Measurements from ENCODE around the gene ADGRA3.
"Not testable (repeated sequence)": the region's sequence is repeated elsewhere in the genome, so short reads cannot be mapped to it uniquely, and the experiment has no call there.

ADGRA3 gene

DNA sequence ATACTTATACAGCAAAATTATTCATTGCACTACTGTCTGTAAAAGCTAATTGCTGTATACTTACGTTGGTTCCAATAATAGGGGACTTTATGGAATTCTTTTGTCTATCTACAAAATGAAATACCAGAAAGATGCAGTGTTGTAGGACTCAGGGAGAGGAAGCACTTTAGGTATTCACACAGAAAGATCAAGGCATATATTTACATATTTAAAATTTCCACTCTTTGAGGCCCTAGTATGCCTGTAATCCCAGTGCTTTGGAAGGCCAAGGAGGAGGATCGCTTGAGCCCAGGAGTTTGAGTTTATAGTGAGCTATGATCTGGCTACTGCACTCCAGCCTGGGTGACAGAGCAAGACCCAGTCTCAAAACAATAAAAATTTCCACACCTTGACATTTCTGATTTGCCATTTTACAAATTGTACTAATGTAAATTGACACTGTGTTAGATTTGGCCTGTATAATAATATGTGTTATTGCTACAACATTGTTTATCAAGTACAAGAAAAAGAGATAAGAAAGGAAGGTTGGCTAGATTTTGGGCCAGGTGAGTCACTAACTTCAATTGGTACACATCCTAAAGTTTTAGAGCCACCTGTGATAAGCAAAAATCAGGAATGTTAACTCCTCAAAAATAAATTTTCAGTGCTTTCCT is 35.1 kb downstream of the ADGRA3 start:
- no peak for FAIRE-seq
- no peak for DNase-seq (ENCODE audit: low spot score)

DNA sequence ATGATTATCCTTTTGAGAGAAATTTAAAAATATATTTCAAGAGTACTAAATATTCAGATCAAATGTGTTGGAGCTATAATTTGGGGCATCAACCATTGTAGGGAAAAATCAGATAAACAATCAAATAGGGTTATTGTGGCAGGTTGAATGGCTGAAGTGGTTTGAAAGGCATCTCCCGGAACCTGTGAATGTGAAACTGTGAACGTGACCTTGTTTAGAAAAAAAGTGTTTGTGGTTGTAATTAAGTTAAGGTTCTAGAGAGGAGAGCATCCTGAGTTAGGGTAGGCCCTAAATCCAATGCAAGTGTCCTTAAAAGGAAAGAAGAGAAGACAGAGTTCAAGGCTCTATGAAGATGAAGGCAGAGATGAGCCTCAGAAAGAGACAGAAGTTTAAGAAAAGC is 37.4 kb downstream of the ADGRA3 start:
- FAIRE-seq (no peak), DNase-seq (ENCODE audit: low spot score) (no peak)

DNA sequence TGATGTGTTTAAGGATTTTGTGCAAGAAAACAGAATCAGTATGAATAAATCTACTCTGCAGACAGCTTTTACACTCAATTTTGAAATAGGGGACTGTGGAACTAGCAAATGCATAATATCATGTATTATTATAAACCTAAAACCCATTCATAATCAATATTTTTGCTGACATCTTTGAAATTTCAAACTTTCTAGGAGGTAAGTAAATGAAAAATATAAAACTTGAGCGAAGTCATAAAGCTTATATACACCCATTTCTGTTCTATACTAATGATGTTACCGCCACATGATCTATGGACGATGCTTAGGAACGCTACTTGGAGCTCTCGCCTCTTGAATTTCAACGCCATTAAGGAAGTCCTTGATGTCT is 38.1 kb downstream of the ADGRA3 start:
- FAIRE-seq (no peak), DNase-seq (ENCODE audit: low spot score) (no peak)

DNA sequence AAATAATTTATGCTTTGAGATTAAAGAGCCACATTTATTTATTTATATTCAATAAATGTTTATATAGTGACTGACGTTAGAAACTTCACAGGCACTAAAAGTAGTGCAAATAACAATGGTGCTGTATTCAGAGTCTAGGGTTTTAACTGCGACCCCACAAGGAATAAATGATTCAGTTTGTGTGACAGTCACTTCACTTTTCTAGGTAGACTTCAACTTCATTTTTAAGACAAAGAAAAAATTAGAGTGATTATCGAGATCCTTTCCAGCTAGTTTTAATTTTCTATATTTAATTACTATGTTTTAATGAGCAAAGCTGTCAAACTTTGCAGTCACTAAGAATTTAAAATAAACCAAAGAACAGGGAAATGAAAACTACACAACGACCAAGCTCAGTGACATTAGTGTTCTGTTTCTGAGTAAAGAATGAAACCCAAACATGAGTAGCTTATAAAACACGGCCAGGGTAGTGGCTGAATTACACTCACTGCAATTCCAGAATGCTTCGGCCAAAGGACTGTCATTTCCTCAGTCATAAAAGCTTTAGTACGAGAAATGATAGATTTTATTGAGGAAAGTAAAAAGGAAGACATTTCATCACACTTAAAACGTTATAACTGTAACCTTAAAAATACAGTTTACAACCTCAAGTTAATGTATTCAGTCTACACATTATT is 38.6 kb downstream of the ADGRA3 start:
- FAIRE-seq (no peak), DNase-seq (ENCODE audit: low spot score) (no peak)

DNA sequence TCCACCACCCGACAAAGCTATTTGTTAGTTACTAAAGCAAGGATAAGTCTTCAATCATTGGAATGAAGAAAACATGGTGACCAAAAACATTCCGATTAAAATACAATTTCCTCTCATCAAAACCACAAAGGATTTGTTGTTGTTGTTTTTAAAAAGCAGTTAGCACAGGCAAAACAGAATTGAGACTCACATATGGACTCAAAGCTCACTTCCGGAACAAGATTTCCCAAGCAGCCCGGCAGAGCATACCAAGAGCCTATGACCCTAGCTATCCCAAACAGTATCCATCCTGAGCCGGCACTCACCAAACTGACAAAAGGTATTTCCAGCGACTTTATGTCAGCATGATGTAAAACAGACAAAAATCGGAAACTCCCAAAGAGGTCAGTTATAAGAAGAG is 39.9 kb downstream of the ADGRA3 start:
- no peak for FAIRE-seq

DNA sequence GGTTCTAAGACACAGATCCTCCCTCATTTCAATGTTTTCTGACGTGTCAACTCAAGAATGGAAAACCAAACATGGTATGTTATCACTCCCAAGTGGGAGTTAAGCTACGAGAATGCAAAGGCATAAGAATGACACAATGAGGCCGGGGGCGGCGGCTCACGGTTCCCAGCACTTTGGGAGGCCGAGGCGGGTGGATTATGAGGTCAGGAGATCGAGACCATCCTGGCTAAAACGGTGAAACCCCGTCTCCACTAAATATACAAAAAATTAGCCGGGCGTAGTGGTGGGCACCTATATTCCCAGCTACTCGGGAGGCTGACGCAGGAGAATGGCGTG is 40.6 kb downstream of the ADGRA3 start:
- not testable (repeated sequence) for FAIRE-seq; DNase-seq (ENCODE audit: low spot score)

More for the DNA sequence above, 39.9 kb downstream of the ADGRA3 start:
- no peak for DNase-seq (ENCODE audit: low spot score)

DNA sequence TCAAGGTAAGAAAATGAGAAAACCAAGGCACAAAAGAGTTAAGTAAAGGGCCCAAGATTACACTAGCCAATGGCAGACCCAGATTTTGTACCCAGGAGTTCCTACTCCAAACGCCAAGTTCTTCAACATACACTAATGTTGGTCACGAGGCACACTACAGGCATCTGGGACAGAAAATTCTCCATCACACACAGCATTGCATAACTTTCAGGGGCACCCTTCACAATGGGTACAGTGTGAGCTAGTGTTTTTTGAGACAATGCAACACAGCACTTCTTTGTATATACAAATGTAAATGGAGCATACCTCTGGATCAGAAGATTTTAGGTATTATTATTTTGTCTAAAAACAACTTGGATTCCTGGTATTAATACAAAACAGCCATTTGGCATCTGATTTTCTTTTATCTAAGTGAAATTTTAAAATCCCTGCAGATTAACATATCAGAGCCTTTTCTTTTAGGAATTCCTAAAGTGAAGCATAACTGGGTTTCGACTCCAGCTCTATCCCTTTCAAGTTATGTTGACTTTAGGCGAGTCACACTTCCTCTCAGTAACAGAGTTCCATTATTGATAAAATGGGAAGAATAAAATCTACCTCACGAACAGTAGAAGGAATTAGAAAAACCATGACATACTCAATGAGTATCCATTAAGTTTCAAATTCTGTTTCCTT is 41.1 kb downstream of the ADGRA3 start:
- DNase-seq (ENCODE audit: low spot score) (peak; percentile 4), FAIRE-seq (no peak)

DNA sequence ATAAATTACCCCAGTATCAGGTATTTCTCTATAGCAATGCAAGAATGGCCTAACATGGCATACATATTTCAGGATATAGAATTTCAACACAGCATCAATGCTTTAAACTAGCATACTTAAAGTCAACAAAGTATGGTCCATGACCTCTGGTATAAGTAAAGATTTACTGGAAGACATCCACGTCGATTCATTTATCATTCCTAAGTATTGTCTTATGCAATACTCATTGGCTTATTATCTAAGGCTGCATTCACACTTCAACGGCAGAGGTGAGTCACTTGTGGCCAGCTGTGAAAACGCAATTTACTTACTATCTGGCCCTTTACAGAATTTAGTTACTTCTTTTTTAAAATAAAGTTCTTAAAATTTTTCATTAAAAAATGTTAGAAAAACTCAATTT is 42.6 kb downstream of the ADGRA3 start:
- DNase-seq (ENCODE audit: low spot score) (no peak), FAIRE-seq (no peak)

DNA sequence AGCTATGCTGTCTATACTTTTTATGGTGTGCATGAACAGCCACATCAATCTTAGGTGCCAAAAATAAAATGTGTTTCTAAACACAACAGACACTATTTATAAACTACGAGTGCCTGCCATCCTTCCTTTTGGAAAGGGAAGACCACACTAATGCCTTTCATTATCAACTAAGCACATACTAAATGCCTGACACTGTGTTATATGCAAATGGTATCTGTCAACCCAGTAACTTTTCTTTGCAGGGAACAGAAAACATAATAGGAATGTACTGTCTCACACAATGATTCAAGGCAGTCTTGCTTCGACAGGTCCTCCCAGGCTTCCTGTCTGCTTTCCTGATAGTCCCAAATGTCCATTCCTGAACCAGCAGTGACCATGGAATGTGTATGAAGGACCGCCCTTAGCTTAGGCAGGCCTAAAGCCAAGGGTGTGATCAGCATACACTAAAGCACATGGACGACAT is 43.8 kb downstream of the ADGRA3 start:
- DNase-seq (ENCODE audit: low spot score) (no peak), FAIRE-seq (no peak)

DNA sequence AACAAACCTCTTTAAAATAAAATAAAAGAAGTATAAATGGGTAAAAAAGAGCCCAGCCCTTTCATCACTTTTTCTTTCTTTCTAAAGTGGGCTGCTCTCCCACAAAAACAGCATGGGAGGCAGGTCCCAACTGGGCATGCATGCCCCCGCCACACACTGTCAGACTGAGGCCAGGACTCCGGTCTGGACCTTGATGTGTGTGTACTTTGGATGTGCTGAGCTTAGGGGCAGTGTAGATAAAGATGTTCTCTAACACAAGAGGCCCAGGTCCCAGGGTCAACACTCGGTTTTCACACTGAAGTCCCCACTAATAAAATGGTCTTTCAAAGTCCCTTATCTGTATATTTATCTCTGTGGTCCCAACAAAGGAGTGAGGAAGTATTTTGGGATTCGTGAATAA is 44.4 kb downstream of the ADGRA3 start:
- FAIRE-seq, result no peak
- no peak for DNase-seq (ENCODE audit: low spot score)

DNA sequence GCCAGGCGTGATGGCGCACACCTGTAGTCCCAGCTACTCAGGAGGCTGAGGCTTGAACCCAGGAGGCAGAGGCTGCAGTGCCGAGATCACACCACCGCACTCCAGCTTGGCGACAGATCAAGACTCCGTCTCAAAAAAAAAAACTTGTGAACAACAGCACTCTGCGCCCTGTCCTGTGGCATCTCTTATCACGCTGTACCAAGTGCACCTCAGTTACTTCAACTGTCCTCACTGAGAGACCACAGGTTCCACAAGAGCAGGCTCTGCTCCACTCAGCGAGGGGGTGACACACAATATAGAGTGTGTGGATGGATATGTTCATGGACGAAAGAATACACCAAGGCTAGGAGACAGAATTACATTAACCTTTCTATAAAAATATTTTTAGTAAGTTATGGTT is 49.3 kb downstream of the ADGRA3 start:
- no peak for DNase-seq (ENCODE audit: low spot score)
- no peak for FAIRE-seq

DNA sequence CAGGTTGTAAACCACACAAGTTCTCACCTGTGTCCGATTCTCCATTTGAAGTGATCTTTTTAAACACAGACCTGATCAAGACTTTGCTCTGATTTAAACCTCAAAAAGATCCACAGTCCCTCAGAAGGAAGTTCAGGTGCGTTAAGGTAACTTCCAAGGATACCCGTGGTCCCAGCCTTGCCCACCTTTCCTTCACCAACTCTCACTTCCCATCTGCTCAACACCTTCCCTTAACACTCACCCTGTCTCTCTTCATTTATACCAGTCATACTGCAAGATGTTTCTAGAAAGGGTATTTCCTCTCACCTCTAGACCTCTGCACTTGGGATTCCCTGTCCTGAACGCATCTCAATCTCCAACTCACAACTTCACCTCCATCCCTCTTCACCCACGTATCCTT is 49.9 kb downstream of the ADGRA3 start:
- no peak for FAIRE-seq
- no peak for DNase-seq (ENCODE audit: low spot score)

DNA sequence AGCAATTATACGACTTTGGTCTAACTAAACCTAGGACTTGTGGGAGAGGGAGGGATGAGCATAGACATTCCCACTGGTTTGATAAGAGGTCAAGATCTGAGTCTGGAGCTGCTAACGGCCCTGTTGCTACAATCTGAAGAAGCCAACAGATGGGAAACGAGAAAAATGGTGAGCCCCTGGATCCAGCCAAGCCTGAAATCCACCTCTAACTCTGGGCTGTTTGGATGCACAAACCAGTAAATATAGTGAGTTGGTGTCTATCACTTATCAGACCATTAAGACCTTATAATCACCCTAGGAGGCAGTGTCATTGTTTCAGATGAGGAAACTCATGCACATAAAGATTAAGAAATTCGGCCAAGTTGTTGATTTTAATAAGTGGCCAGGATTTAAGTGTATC is 50.5 kb downstream of the ADGRA3 start:
- no peak for DNase-seq (ENCODE audit: low spot score)
- no peak for FAIRE-seq

DNA sequence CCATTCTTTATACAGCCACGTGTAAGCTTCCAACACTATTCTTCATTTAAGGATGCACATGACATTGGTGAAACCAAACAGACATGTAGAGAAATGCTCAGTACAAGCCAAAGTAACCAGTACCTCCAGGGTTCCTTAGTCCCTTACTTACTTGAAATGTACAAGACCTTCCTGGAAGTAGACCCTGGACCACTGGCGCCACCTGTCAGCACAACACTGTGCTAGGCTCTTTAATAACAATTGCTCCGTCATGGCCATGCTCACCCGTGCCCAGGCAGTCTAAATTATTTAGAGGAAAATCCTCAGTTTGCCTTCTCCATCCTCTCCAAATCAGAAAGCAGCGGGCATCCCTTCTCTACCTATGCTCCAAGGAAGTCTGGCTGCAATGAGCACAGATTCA is 52.7 kb downstream of the ADGRA3 start:
- FAIRE-seq, result no peak
- no peak for DNase-seq (ENCODE audit: low spot score)

DNA sequence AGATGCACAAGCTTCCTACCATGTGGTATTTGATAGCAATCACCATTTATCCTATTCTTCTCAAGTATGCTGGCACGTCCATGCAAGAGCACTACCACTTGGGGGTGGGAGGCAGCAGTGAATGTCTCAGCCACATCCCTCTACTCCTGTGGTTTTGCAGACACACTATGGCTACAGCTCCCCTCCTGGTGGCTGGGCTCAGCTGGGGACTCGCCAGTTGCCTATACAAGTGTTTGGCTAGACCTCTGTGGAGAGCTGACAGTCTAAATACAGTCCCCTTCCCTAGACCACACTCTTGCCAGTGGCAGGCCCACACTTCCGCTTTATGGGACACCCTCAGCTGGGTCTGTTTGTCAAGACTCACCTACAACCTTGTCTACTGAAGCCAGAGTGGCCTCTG is 53.2 kb downstream of the ADGRA3 start:
- FAIRE-seq (no peak), DNase-seq (ENCODE audit: low spot score) (no peak)

DNA sequence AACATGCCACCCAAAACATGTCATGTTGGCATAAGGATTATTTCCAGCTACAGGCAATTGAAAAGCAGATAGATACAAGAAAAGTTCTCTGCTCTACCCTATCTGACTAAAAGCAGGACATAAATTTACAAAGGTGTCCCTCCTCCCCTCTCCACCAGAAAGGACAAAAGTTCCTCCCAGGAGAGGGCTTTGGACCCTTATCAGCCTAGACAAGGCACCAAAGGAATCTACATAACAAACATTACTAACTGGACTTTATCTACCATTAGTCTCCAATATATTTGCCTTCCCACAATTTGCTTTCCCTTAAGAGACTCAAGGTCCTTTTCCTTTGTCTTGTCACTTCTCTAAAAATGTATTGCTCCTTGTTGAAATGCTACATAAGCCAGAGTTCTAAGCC is 55.6 kb downstream of the ADGRA3 start:
- FAIRE-seq, result no peak
- DNase-seq (ENCODE audit: low spot score), result no peak

DNA sequence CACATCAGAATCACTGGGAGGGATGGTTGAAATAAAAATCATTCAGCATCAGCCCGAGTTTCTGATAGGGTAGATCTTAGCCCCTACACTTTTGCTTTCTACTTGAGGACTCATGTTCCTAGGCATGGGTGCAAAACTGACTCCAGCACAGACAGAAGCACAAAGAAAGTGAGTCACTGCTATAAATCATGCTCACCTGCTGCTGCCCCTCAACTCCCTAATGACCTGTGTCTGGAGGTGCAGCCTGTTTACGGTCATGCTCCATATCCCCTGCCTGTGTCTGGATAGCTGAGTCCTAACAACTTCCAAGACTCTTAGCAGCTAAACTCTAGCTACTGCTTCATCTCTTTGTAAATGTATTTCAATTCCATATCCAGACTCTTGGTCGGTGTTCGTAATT is 57.8 kb downstream of the ADGRA3 start:
- FAIRE-seq, result no peak
- DNase-seq (ENCODE audit: low spot score), result no peak

DNA sequence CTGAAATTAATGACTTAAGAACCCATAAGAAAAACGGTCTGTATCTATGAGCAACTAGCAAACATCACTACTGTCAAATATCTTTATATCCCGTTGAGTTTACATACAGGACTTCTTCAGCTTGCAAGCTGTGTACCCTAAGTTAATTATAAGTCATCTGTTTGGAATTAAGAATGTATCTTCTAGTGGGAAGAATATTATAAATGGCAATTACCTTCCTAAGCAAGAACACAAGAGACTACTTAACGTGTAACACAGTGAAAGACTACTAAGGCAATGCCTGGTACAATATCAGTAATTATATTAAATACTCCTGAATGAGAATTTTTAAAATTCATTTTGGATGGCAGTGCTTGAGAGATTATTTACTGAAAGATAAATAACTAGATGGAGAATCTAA is 58.5 kb downstream of the ADGRA3 start:
- FAIRE-seq (no peak), DNase-seq (ENCODE audit: low spot score) (no peak)

DNA sequence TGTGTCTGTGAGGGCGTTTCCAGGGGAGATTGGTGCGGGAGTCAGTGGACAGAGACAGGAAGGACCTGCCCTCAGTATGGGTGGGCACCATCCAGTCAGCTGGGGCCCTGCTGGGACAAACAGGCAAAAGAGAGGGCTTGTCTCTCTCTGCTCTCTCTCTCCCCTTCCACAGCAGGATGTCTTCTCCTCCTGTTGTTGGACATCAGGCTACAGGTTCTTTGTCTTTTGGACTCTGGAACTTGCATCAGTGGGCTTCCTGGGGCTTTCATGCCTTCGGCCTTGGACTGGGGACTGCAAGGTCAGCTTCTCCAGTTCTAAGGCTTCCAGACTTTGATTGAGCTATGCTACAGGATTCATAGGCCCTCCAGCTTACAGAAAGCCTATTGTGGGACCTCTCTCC is 59.6 kb downstream of the ADGRA3 start:
- no peak for DNase-seq (ENCODE audit: low spot score)
- FAIRE-seq, result no peak

DNA sequence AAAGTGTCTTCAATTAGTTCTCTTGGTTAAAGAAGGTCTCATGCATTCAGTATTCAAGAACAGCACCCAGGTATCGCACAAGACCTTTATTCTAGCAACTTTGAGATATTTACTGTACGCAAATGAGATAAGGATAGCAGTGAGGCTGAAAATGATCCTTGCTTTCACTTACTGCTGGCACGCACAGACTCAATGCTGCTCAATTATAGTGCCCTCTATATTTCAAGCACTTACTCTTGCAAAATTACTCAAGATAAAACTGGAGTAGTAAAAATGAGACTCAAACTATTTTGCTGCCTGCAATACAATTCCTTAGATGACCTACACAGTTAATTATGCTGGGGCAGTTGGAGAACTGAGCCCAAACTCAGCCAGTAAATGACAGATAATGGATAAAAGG is 60.9 kb downstream of the ADGRA3 start:
- FAIRE-seq, result no peak

DNA sequence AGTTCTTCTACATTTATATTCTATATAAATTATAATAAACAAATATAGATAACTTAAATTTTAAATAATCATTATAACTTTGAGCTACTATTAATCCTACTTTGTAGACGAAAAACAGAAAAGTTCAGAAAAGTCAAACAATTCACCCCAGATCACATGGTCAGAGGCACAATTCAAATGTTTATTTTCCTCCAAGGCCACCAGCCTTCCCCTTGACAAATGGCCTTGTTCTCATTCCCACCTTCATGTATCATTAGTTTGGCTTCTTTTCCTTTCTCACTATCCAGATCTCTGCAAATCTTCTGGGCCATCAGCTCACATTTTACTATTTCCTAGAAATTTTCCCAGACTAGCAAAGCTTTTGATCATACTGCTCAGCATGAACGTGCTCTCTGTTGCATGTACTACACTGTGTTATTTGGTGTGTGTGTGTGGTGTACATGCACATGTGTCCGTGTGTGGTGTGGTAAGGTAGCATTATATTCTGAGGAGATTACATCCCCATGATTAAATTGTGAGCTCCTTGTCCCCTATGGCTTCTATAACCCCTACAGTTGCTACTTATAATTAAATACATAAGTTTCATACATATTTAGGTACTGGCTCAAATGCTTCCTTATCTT is 61.5 kb downstream of the ADGRA3 start:
- DNase-seq (ENCODE audit: low spot score), result no peak
- FAIRE-seq, result no peak

More for the DNA sequence above, 60.9 kb downstream of the ADGRA3 start:
- DNase-seq (ENCODE audit: low spot score), result no peak

DNA sequence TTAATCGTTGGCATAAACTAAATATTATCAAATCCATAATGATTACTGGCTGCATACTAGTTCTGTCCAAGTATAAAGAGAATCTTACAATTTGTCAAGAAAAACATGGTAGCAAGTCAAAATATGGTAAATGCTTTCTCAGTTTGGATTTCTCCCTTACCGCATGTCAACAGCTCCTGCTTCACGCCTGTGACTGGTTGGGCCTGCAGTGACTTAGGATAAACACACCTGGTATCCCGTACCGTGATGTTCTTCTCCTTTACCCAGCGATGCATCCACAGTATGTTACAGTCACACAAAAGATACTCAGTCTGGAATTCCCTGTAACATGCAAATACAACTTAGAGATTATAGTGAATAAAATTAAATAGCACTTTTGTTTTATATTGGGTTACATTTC is 71.1 kb downstream of the ADGRA3 start:
- no peak for FAIRE-seq
- no peak for DNase-seq (ENCODE audit: low spot score)

DNA sequence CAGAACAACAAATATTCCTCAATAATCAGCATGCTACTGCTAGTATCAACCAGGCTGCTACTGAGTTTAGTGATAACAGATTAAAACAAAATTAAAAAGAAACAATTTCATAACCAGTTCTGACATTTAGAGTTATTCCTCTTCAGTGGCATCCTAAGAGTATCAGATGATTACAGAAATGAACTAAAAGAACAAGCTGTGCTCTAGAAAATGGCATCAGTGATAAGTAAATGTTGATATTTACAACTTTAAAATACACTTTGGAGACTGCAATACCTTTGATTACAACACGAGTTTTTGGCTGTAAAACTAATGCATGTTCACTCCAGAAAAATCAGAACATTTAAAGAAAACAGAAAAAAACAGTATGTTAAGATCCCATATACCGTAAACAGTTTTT is 72.9 kb downstream of the ADGRA3 start:
- DNase-seq (ENCODE audit: low spot score) (no peak), FAIRE-seq (no peak)
